Fibroblast of villous mesenchyme (primary cell): ENCODE measurements around the gene DTL. TPM values are rescaled to one million over a fixed set of nuclear protein-coding genes. Genes with fewer than 3 reads are reported as not detected.

Experiments
- DNase-seq: peaks from one replicate; pipeline ENCODE4 v3.0.0-alpha.2; 2010; ENCODE audit warnings: low read depth
- H3K4me3 ChIP-seq: 2 replicates; pipeline ENCODE4 v1.5.1; 2011; ENCODE audit warnings: low read depth, mild to moderate bottlenecking, low read length
- CTCF ChIP-seq: IDR thresholded peaks from 2 replicates; pipeline ENCODE4 v1.5.1; 2012; ENCODE audit warnings: low read depth, mild to moderate bottlenecking, low read length; ENCODE audit not compliant: insufficient read depth
- total RNA-seq: library from RNA; depleted of rRNA; stranded (reverse); fragments of >200 nt; gene quantifications from 2 replicates; pipeline ENCODE4 v1.2.3, GENCODE V29; 2012

DTL gene
- total RNA-seq, 1 donor = 16.0 TPM

DNA sequence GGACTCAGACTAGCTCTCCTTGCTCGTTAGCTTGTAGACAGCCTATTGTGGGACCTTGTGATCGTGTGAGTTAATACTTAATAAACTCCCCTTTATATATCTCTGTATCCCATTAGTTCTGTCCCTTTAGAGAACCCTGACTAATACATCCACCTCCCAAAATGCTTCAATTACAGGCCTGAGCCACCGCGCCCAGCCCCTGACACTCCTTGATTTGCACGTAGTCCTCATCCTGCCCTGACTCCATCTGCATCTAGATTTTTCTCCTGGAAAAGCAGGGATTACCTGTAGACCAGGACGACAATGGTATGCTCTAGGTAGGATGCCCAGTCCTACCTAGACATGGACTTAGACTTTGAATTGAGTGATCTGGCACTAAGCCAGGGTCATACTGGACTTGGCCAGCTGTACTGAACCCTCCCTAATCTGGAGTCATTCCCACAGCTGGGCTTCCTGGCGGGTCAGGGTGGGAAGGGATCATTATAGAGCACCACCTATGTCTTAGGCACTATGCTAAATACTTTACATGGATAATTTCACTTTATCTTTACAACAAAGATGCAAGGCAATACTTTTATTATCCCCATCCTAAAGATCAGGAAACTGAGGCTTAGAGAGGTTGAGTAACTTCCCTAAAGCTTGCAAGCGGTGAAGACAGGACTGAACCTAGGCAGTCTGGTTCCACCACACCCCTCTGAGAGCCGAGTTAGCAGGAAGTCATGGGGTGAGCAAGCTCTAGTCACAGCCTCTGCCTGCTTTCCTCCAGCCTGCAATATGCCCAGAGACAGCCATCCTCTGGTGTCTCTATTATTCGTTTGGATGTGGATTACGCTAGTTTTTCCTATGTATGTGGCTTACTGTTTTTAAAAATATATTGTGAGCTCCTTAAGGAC lies 89.4 kb downstream of the DTL start:
- H3K4me3 ChIP-seq = no peak overlapping the region
- no peak for DNase-seq
- TF ChIP-seq CTCF = no peak

DNA sequence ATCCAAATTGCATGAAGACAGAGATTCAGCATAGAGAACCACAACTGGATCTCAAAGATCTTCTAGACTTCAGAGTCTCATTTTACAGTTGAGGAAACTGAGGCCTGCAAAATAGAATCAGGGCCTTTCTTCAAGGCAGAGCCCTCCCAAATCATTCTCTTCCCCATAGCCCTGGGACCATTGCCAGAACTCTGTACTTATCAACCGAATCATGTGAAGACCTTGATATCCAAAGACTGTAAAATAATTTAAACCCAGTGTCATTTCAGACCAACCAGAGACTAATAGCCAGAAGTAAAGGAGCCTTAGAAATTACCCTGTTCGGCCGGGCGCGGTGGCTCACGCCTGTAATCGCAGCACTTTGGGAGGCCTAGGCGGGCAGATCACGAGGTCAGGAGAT lies 90.1 kb downstream of the DTL start:
- H3K4me3 ChIP-seq = no peak overlapping the region
- no peak for TF ChIP-seq CTCF
- DNase-seq = no peak

- no peak overlapping the region for H3K4me3 ChIP-seq
- DNase-seq = no peak
- no peak for TF ChIP-seq CTCF
These were observed 91.7 kb downstream of the DTL start for GRCh38 chr1:212127221-212127620.

DNA sequence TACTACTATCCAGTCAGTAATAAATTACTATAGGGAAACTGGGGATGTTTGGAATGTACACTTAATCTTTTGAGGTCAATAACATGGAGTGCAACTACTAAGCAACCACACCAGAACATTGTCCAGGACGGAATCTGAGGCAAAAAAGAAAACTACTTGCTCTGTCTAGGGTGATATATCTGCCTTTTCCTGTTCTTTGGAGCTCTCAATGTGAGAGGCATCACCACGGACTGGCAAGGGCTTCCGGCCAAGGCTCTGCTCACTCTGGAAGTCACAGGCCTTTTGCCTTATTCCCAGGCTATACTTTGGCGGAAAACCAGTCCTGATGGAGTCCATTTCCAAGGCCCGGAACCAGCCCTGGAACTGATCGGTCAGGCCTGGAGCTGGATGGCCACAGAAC lies 94.2 kb downstream of the DTL start:
- no peak for DNase-seq
- no peak for TF ChIP-seq CTCF
- no peak overlapping the region for H3K4me3 ChIP-seq

DNA sequence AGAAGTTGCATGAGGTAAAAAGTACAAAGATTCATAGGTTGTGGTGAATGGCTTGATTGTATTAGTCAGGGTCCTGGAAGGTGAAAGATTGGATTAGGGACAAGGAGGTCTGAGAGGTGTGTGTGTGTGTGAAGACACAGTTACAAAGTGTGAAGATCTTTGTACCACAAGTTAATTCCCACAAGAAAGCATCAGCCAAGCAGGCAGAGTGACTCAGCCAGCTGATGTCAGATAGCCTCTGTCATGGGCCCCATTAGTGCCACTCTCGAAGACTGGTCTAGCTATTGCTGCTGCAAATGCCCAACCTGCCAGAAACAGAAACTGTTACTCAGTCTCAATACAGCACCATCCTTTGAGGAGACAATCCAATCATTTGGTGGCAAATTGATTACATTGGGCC lies 96.5 kb downstream of the DTL start:
- no peak overlapping the region for H3K4me3 ChIP-seq
- TF ChIP-seq CTCF = no peak
- DNase-seq = no peak

DNA sequence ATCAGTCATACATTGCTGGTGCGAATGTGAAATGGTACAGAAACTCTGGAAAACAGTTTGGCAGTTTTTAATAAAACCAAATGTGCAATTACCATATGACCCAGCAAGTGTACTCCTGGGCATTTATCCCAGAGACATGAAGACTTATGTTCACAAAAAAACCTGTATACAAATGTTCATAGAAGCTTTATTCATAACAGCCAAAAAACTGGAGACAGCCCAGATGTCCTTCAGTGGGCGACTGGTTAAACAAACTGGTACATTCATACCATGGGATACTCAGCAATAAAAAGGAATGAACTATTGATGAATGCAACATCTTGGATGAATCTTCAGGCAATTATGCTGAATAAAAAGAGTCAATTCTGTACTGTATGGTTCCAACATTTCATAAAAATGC lies 97.8 kb downstream of the DTL start:
- H3K4me3 ChIP-seq = no peak overlapping the region
- no peak for TF ChIP-seq CTCF
- DNase-seq = no peak

DNA sequence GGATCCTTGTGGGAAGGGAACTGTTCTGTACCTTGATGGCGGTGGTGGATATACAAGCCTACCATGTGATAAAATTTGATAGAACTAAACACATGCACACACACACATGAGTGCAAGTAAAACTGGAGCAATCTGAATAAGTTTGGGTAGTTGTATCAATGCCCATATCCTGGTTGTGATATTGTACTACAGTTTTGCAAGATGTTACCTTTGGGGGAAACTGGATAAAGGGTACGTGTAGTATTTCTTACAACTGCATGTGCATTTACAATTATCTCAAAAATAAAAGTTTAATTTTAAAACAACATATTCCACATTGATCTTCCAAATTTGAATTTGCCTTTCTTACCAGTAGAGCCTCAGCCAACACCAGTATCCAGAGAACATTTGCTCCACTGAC lies 99.6 kb downstream of the DTL start:
- no peak for TF ChIP-seq CTCF
- no peak overlapping the region for H3K4me3 ChIP-seq
- no peak for DNase-seq
